OCI-LY1 (cell line): ENCODE measurements around the gene CANT1.

Source experiments
- H2AFZ ChIP-seq: fragments of 200-600 bp; sonication (generic), shearing (Covaris generic); 2 replicates; pipeline ENCODE4 v1.6.0; 2014; ENCODE audit warnings: antibody characterized with exemption, mild to moderate bottlenecking, low read length
- H3F3A ChIP-seq: fragments of 200-600 bp; sonication (generic), shearing (Covaris generic); 2 replicates; pipeline ENCODE4 v1.6.0; 2014; ENCODE audit warnings: mild to moderate bottlenecking, antibody characterized with exemption, low read length, moderate library complexity; ENCODE audit not compliant: insufficient read depth
- H3K27ac ChIP-seq: fragments of 200-600 bp; sonication (generic); 2 replicates; pipeline ENCODE4 v1.5.1; 2014; ENCODE audit warnings: low read length, mixed run types, mild to moderate bottlenecking, low read depth; ENCODE audit not compliant: poor library complexity, severe bottlenecking
- H3K27me3 ChIP-seq: fragments of 200-600 bp; sonication (generic); 2 replicates; pipeline ENCODE4 v1.6.0; 2014; ENCODE audit warnings: antibody characterized with exemption, mild to moderate bottlenecking, low read length, moderate library complexity; ENCODE audit not compliant: insufficient read depth
- H3K36me3 ChIP-seq: fragments of 200-600 bp; sonication (generic); 2 replicates; pipeline ENCODE4 v1.6.1; 2014; ENCODE audit warnings: mild to moderate bottlenecking, antibody characterized with exemption, low read length, moderate library complexity, mixed read lengths; ENCODE audit not compliant: insufficient read depth
- H3K4me1 ChIP-seq: fragments of 200-600 bp; sonication (generic); 2 replicates; pipeline ENCODE4 v1.5.1; 2014; ENCODE audit warnings: mild to moderate bottlenecking, low read length, moderate library complexity; ENCODE audit not compliant: insufficient read depth, severe bottlenecking
- H3K4me2 ChIP-seq: fragments of 200-600 bp; sonication (generic), shearing (Covaris generic); 2 replicates; pipeline ENCODE4 v1.6.1; 2014; ENCODE audit warnings: low read length
- H3K4me3 ChIP-seq: fragments of 200-600 bp; sonication (generic); 2 replicates; pipeline ENCODE4 v1.5.1; 2014; ENCODE audit warnings: low read length, low read depth, mild to moderate bottlenecking, mixed read lengths; ENCODE audit not compliant: poor library complexity, severe bottlenecking
- H3K79me2 ChIP-seq: fragments of 200-600 bp; shearing (Covaris generic); 2 replicates; pipeline ENCODE4 v1.6.1; 2016; ENCODE audit warnings: mixed run types, low read length, mixed read lengths; ENCODE audit not compliant: insufficient read depth
- H3K9ac ChIP-seq: fragments of 200-600 bp; sonication (generic), shearing (Covaris generic); 2 replicates; pipeline ENCODE4 v1.6.1; 2014; ENCODE audit warnings: mild to moderate bottlenecking, low read length, mixed read lengths
- H3K9me2 ChIP-seq: fragments of 200-600 bp; sonication (generic), shearing (Covaris generic); 2 replicates; pipeline ENCODE4 v1.6.1; 2014; ENCODE audit warnings: low read depth, mild to moderate bottlenecking, low read length, mixed read lengths
- H3K9me3 ChIP-seq: fragments of 200-600 bp; shearing (Covaris generic); 2 replicates; pipeline ENCODE4 v1.6.1; 2014; ENCODE audit warnings: low read length, mixed read lengths
- H4K20me1 ChIP-seq: fragments of 200-600 bp; sonication (generic), shearing (Covaris generic); 2 replicates; pipeline ENCODE4 v1.6.0; 2016; ENCODE audit warnings: mild to moderate bottlenecking, low read length; ENCODE audit not compliant: insufficient read depth
- EZH2 ChIP-seq: fragments of 200-600 bp; sonication (generic), shearing (Covaris generic); IDR thresholded peaks from 2 replicates; pipeline ENCODE4 v1.8.0; 2017; ENCODE audit warnings: borderline replicate concordance, mixed run types, mild to moderate bottlenecking, antibody characterized with exemption, low read length, moderate library complexity, mixed read lengths
- TF ChIP-seq, protein P1 (sequence below): fragments of 200-600 bp; sonication (generic), shearing (Covaris generic); IDR thresholded peaks from 2 replicates; pipeline ENCODE4 v1.5.1; 2017; ENCODE audit warnings: mild to moderate bottlenecking, antibody characterized with exemption, low read length, moderate library complexity, mixed read lengths

CANT1 gene

DNA sequence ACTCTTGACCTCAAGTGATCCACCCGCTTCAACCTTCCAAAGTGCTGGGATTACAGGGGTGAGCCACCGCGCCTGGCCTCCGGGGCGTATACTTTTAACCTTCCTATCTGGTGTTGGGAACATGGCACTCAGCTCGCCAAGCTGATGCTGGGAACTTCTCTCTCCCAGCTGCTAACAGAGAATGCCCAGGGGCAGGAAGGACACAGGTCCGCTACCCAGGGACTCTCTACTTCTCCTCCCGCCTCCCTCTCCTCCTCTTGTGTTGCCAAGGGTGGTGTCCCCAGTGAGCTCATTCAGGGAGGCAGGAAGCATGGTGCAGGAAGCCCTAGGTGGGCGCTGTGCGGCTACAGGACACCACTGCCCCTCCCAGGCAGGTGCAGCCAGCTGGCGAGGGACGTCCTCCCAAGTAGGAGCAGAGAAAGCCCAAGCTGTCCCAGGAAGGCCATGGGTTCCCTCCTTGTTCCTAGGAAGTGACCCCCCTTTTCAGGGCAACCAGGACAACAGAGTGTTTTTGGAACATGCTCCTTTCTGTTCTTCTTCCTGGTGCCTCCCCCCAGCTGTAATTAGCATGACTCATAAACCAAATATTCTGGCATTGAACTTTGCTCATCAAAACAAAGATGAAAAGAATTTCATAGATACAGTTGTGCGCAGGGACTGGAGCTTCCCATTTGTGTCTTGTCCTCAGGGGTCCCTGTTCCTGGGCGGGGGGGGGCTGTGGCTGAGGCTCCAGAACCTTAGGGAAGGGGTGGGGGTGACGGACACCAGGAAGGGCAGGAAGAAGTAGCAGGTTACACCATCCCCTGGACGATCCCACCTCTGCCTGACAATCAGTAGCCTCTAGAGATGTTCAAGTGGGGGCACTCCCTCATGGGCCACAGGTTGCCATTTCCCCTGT lies 17.1 kb upstream of the CANT1 start:
- Histone ChIP-seq H2AFZ (no peak overlapping the region), H3K27ac (no peak overlapping the region)

DNA sequence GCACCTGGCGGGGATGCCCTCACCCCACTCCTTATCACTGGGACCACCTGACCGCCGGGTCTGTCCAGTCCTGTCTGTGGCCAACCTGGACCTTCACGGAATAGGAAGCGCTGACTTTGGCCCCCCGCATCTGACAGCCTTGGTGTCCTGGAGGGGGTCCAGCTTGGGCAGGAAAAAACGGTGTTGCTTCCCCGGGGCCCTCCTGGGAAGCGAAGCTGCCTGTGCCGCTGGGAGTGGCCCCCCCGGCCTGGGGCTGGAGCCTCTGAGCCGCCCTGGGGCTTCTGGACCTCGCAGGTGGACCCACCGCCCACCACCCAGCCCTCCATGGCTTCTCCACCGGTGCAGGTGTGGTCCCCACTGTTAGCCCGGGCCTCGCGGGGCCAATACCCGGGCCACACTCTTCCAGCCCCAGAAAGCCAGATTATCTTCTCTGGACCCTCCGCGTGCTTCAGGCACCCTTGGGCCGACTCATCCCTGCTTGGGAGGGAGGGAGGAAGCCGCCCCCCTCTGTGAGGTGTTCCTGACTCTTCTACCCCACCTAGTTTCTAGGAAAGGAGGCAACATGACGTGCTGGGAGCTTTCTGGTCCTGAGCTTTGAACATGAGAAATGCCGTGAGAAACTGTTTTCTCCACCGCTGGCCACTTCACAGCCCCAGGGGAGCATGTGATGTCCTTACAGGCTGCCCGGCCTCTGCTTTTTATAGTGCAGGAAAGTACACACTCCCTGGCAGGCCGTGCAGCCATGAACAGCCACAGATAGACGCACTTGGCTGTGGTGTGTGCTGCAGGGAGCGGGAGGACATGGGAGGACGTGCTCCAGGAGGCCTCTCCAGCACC lies 15.6 kb upstream of the CANT1 start:
- Histone ChIP-seq H3K9ac (no peak overlapping the region), H3K27ac (no peak overlapping the region), H3K4me1 (no peaks in the 10 kb centered on the region), H3K4me2 (no peak overlapping the region), H3K36me3 (no peaks in the 10 kb centered on the region), H3K9me2 (no peaks in the 10 kb centered on the region), H2AFZ (no peak overlapping the region), H3K4me3 (no peak overlapping the region), H3K27me3 (peaks cover 12% of the 10 kb centered on the region; the same call in 1 of the 2 replicates), H4K20me1 (no peaks in the 10 kb centered on the region), H3F3A (no peaks in the 10 kb centered on the region), H3K79me2 (no peaks in the 10 kb centered on the region), H3K9me3 (no peaks in the 10 kb centered on the region)
- TF ChIP-seq EZH2, result no peak
- TF ChIP-seq, protein P1, sequence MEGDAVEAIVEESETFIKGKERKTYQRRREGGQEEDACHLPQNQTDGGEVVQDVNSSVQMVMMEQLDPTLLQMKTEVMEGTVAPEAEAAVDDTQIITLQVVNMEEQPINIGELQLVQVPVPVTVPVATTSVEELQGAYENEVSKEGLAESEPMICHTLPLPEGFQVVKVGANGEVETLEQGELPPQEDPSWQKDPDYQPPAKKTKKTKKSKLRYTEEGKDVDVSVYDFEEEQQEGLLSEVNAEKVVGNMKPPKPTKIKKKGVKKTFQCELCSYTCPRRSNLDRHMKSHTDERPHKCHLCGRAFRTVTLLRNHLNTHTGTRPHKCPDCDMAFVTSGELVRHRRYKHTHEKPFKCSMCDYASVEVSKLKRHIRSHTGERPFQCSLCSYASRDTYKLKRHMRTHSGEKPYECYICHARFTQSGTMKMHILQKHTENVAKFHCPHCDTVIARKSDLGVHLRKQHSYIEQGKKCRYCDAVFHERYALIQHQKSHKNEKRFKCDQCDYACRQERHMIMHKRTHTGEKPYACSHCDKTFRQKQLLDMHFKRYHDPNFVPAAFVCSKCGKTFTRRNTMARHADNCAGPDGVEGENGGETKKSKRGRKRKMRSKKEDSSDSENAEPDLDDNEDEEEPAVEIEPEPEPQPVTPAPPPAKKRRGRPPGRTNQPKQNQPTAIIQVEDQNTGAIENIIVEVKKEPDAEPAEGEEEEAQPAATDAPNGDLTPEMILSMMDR, result no peak

More for the DNA sequence above, 17.1 kb upstream of the CANT1 start:
- TF ChIP-seq, protein P1, result no peak
- TF ChIP-seq EZH2, result no peak
- H3K9me2 ChIP-seq, result no peaks in the 10 kb centered on the region
- no peaks in the 10 kb centered on the region for H3K36me3 ChIP-seq
- H3K9me3 ChIP-seq, result no peaks in the 10 kb centered on the region
- H4K20me1 ChIP-seq, result no peaks in the 10 kb centered on the region
- H3F3A ChIP-seq, result no peaks in the 10 kb centered on the region
- no peak overlapping the region for H3K4me2 ChIP-seq
- no peaks in the 10 kb centered on the region for H3K4me1 ChIP-seq
- no peak overlapping the region for H3K9ac ChIP-seq
- H3K4me3 ChIP-seq, result no peak overlapping the region
- no peaks in the 10 kb centered on the region for H3K79me2 ChIP-seq
- peaks cover 12% of the 10 kb centered on the region; the same call in 1 of the 2 replicates for H3K27me3 ChIP-seq

DNA sequence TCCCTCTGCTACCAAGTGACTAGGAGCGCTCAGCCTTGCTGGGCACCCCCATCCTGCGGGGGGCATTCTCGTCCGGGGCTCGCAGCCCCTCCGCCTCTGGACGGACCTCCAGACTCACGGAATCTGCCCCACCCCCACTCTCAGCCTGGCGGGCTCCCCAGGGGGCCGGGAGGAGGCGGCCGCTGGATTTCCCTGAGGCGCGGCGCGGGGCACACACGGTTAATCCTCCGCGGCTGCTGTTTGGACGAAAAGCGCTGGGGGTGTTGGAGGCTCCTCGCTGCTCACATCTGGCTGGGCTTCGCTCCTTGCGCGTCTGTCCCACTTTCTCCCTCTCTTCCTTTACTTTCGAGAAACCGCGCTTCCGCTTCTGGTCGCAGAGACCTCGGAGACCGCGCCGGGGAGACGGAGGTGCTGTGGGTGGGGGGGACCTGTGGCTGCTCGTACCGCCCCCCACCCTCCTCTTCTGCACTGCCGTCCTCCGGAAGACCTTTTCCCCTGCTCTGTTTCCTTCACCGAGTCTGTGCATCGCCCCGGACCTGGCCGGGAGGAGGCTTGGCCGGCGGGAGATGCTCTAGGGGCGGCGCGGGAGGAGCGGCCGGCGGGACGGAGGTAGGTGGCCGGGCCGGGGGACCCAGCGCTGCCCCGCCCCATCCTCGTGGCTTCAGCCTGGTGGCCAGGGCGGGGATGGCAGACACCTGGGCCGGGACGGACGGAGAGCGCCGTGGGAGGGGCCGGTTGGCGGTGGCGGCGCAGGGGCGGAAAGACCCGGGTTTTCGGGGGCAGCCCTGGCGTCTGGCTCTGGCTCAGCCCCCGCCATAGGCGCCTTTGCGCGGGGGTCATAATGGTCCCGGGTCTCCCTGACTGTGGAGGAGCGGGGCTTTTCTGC lies 14.6 kb upstream of the CANT1 start, which contains the start of gene C1QTNF1:
Gene C1QTNF1 (plus strand): TSS at position 284 of the 886 bp plus-strand sequence. CDS start 19,800 bp downstream, outside the sequence.
- no peaks in the 10 kb centered on the region for H3K4me1 ChIP-seq
- no peak within 1 kb of the TSS for H3K4me3 ChIP-seq
- H3K27ac ChIP-seq, result no peak within 1 kb of the TSS
- H3K79me2 ChIP-seq, result no peaks in the 10 kb centered on the region
- H3K9ac ChIP-seq, result no peak within 1 kb of the TSS
- TF ChIP-seq, protein P1, result no peak
- TF ChIP-seq EZH2, result no peak
- H3K9me3 ChIP-seq, result no peaks in the 10 kb centered on the region
- H4K20me1 ChIP-seq, result no peaks in the 10 kb centered on the region
- no peak within 1 kb of the TSS for H2AFZ ChIP-seq
- no peaks in the 10 kb centered on the region for H3K9me2 ChIP-seq
- no peaks in the 10 kb centered on the region for H3F3A ChIP-seq
- peaks cover 14% of the 10 kb centered on the region; the same call in 1 of the 2 replicates for H3K27me3 ChIP-seq
- no peak within 1 kb of the TSS for H3K4me2 ChIP-seq
- no peaks in the 10 kb centered on the region for H3K36me3 ChIP-seq
